ENCODE data around the gene ULK4. TPM values are rescaled to one million over a fixed set of nuclear protein-coding genes. Genes with fewer than 3 reads are reported as not detected.

Gene ULK4
- total and polyA plus RNA-seq, 9 donors = 2.4 to 58.7 (median 7.3) TPM

GRCh38 chr3:41601404-41601987, 360.4 kb downstream of the ULK4 start:
- 1 to 29% (median 3%) methylated on average over 1 of the region's 1 CpG for WGBS, 3 donors
- Histone ChIP-seq H3K4me1 (ENCODE audit: insufficient read depth) (peaks cover 2% of the 10 kb centered on the region), H3K27me3 (no peaks in the 10 kb centered on the region), H3K9me3 (no peaks in the 10 kb centered on the region), H3K4me3 (no peak overlapping the region), H3K36me3 (no peaks in the 10 kb centered on the region), H3K27ac (no peak overlapping the region)
- no peak for DNase-seq
- intact Hi-C loops (cut with DNase I) = no loop called here
- TF ChIP-seq EP300 (IDR thresholded peaks at IDR 0.05) (no peak), POLR2A (IDR thresholded peaks at IDR 0.05) (no peak), CTCF (IDR thresholded peaks at IDR 0.05) (no peak)

GRCh38 chr3:41600616-41601015, 361.3 kb downstream of the ULK4 start:
- no peaks in the 10 kb centered on the region for H3K36me3 ChIP-seq
- H3K27ac ChIP-seq = no peak overlapping the region
- intact Hi-C loops (cut with DNase I) = no loop called here
- no peaks in the 10 kb centered on the region for H3K27me3 ChIP-seq
- H3K4me3 ChIP-seq = no peak overlapping the region
- DNase-seq = no peak
- H3K9me3 ChIP-seq = no peaks in the 10 kb centered on the region
- H3K4me1 ChIP-seq (ENCODE audit: insufficient read depth) = peaks cover 2% of the 10 kb centered on the region
- TF ChIP-seq CTCF (IDR thresholded peaks at IDR 0.05) (no peak), POLR2A (IDR thresholded peaks at IDR 0.05) (no peak), EP300 (IDR thresholded peaks at IDR 0.05) (no peak)
- WGBS, 3 donors = 43 to 70% (median 54%) methylated on average over 2 of the region's 2 CpGs

- Histone ChIP-seq H3K4me3 (no peak overlapping the region), H3K27me3 (no peaks in the 10 kb centered on the region), H3K36me3 (no peaks in the 10 kb centered on the region), H3K4me1 (ENCODE audit: insufficient read depth) (peaks cover 2% of the 10 kb centered on the region), H3K9me3 (no peaks in the 10 kb centered on the region), H3K27ac (no peak overlapping the region)
- no peak for DNase-seq
- no peak for TF ChIP-seq POLR2A (IDR thresholded peaks at IDR 0.05)
- TF ChIP-seq CTCF (IDR thresholded peaks at IDR 0.05) = no peak
- no peak for TF ChIP-seq EP300 (IDR thresholded peaks at IDR 0.05)
- intact Hi-C loops (cut with DNase I) = no loop called here
- 63 to 70% (median 70%) methylated on average over 1 of the region's 1 CpG for WGBS, 3 donors
These were observed 362.8 kb downstream of the ULK4 start for GRCh38 chr3:41599127-41599484.

GRCh38 chr3:41598402-41599126, 363.3 kb downstream of the ULK4 start:
- 52 to 67% (median 63%) methylated on average over 8 of the region's 8 CpGs for WGBS, 3 donors
- Histone ChIP-seq H3K36me3 (no peaks in the 10 kb centered on the region), H3K4me3 (no peak overlapping the region), H3K27ac (no peak overlapping the region), H3K4me1 (ENCODE audit: insufficient read depth) (peaks cover 2% of the 10 kb centered on the region), H3K9me3 (no peaks in the 10 kb centered on the region), H3K27me3 (no peaks in the 10 kb centered on the region)
- TF ChIP-seq CTCF (IDR thresholded peaks at IDR 0.05) (no peak), EP300 (IDR thresholded peaks at IDR 0.05) (no peak), POLR2A (IDR thresholded peaks at IDR 0.05) (no peak)
- intact Hi-C loops (cut with DNase I) = no loop called here
- no peak for DNase-seq

Data from ovary (tissue), 9 donors.